Measurements from ENCODE around the gene SLX1B. TPM values are rescaled to one million over a fixed set of nuclear protein-coding genes. Genes with fewer than 3 reads are reported as not detected.

The SLX1B gene
- 10 to 100 TPM in 1 of 2 donors, 1 to 10 TPM in 1; 9.6 to 17.3 TPM for total RNA-seq

GRCh38 chr16:29454269-29454668 is at the start of gene SLX1B, which contains the start of gene BOLA2:
TSS of gene SLX1B (plus strand) at chr16:29454533.
TSS of gene BOLA2 (minus strand) at chr16:29454351. CDS start at chr16:29454253, 98 bp downstream.

GRCh38 chr16:29459706-29460646 is 5.6 kb downstream of the SLX1B start, which contains the start of gene SULT1A4:
TSS of gene SULT1A4 (plus strand) at chr16:29459913. CDS start at chr16:29461386, 1,473 bp downstream.

GRCh38 chr16:29506308-29506707 is 52.0 kb downstream of the SLX1B start, which contains the start of gene NPIPB12:
TSS of gene NPIPB12 (minus strand) at chr16:29506408.

Small RNA genes within 50 kb of the gene (small RNA-seq; reads per million reads assigned to genes)
- 0 reads per million in 2 donors for gene AC133555.2

Other genes with a start within 250 kb of the SLX1B start
- gene NPIPB11, start 47.8 kb upstream of the SLX1B start, total RNA-seq: not detected
- 10 to 100 TPM; 20.3 to 41.0 TPM for gene BOLA2, start 182 bp upstream of the SLX1B start, total RNA-seq
- under 1 TPM; 0.67 to 0.69 TPM for gene SULT1A4, start 5.4 kb downstream of the SLX1B start, total RNA-seq
- 10 to 100 TPM; 22.3 to 26.8 TPM for gene NPIPB12, start 51.9 kb downstream of the SLX1B start, total RNA-seq
- not detected for gene SPN, start 208.7 kb downstream of the SLX1B start, total RNA-seq
- gene QPRT, start 224.6 kb downstream of the SLX1B start, total RNA-seq: 100 to 1,000 TPM; 137 to 148 TPM